HEK293 (cell line): ENCODE data around the gene ATG2A.

ENCODE experiments used
- CTCF ChIA-PET: fragments of 350-600 bp; formaldehyde crosslinking; extraction: SDS; loops from one replicate; lab custom pipeline; 2021; ENCODE audit warnings: antibody characterized with exemption; lab: Yijun Ruan, JAX
- POLR2A ChIA-PET: fragments of 300-600 bp; formaldehyde crosslinking; extraction: SDS; loops from one replicate; lab custom pipeline; 2020; ENCODE audit warnings: antibody characterized with exemption, inconsistent platforms; lab: Yijun Ruan, JAX
- H3K27ac ChIP-seq: fragments of 200-500 bp; sonication (Bioruptor generic); 2 replicates; pipeline ENCODE4 v1.5.1; 2014; ENCODE audit warnings: low read depth, low read length, control low read depth, inconsistent platforms; ENCODE audit errors: extremely low read depth
- H3K36me3 ChIP-seq, 2 experiments: fragments of 200-500 bp in 1 of 2; sonication (Bioruptor generic) in 1 of 2; 1 replicate in 1 of 2; 2 replicates in 1 of 2; pipeline ENCODE4 v1.5.1; 2014 to 2017; ENCODE audit warnings: inconsistent platforms in 2 of 2, low read length in 2 of 2; ENCODE audit not compliant: control insufficient read depth in 2 of 2, insufficient read depth in 1 of 2
- H3K4me1 ChIP-seq: fragments of 200-500 bp; sonication (Bioruptor generic); 2 replicates; pipeline ENCODE4 v1.5.1; 2014; ENCODE audit warnings: mild to moderate bottlenecking, low read length, inconsistent platforms; ENCODE audit not compliant: control insufficient read depth, insufficient read depth
- H3K4me3 ChIP-seq: 2 replicates; pipeline ENCODE4 v1.5.1; 2011; ENCODE audit warnings: low read depth, mild to moderate bottlenecking, control low read depth, low read length, moderate library complexity
- H3K9me3 ChIP-seq: fragments of 200-500 bp; sonication (Bioruptor generic); 2 replicates; pipeline ENCODE4 v1.5.1; 2014; ENCODE audit warnings: low read depth, low read length, inconsistent platforms; ENCODE audit not compliant: control insufficient read depth, insufficient read depth
- BCL11A ChIP-seq: fragments of 450-650 bp; formaldehyde crosslinking; IDR thresholded peaks from 2 replicates; pipeline ENCODE4 v1.5.1; 2016; ENCODE audit warnings: low read depth, missing biosample characterization, missing genetic modification characterization
- BCL11B ChIP-seq: fragments of 450-650 bp; formaldehyde crosslinking; IDR thresholded peaks from 2 replicates; pipeline ENCODE4 v1.5.1; 2016; ENCODE audit warnings: low read depth, missing biosample characterization, missing genetic modification characterization
- GLIS2 ChIP-seq: fragments of 450-650 bp; formaldehyde crosslinking; IDR thresholded peaks from 2 replicates; pipeline ENCODE4 v1.5.1; 2016; ENCODE audit warnings: missing biosample characterization, missing genetic modification characterization
- KLF8 ChIP-seq: fragments of 450-650 bp; formaldehyde crosslinking; IDR thresholded peaks from 2 replicates; pipeline ENCODE4 v1.5.1; 2016; ENCODE audit warnings: missing biosample characterization, missing genetic modification characterization
- OSR2 ChIP-seq: fragments of 450-650 bp; formaldehyde crosslinking; IDR thresholded peaks from 2 replicates; pipeline ENCODE4 v1.5.1; 2016; ENCODE audit warnings: missing biosample characterization, missing genetic modification characterization
- ZBTB17 ChIP-seq: fragments of 450-650 bp; formaldehyde crosslinking; IDR thresholded peaks from 2 replicates; pipeline ENCODE4 v1.5.1; 2016; ENCODE audit warnings: missing biosample characterization, missing genetic modification characterization
- ZBTB48 ChIP-seq: fragments of 450-650 bp; formaldehyde crosslinking; IDR thresholded peaks from 2 replicates; pipeline ENCODE4 v1.5.1; 2016; ENCODE audit warnings: missing biosample characterization, missing genetic modification characterization
- ZBTB8A ChIP-seq: fragments of 450-650 bp; formaldehyde crosslinking; IDR thresholded peaks from 2 replicates; pipeline ENCODE4 v1.5.1; 2016; ENCODE audit warnings: missing biosample characterization, missing genetic modification characterization
- ZNF2 ChIP-seq: fragments of 450-650 bp; formaldehyde crosslinking; IDR thresholded peaks from 2 replicates; pipeline ENCODE4 v1.5.1; 2016; ENCODE audit warnings: missing biosample characterization, missing genetic modification characterization
- ZNF292 ChIP-seq: fragments of 450-650 bp; formaldehyde crosslinking; IDR thresholded peaks from 2 replicates; pipeline ENCODE4 v1.5.1; 2016; ENCODE audit warnings: low read depth, missing biosample characterization, missing genetic modification characterization, borderline replicate concordance
- ZNF654 ChIP-seq: fragments of 450-650 bp; formaldehyde crosslinking; IDR thresholded peaks from 2 replicates; pipeline ENCODE4 v1.5.1; 2016; ENCODE audit warnings: low read depth, missing biosample characterization, missing genetic modification characterization
- TF ChIP-seq, protein P1 (sequence below): fragments of 450-650 bp; formaldehyde crosslinking; IDR thresholded peaks from 2 replicates; pipeline ENCODE4 v1.5.1; 2016; ENCODE audit warnings: missing biosample characterization, missing genetic modification characterization
- TF ChIP-seq, protein P2 (sequence below): fragments of 450-650 bp; formaldehyde crosslinking; IDR thresholded peaks from 2 replicates; pipeline ENCODE4 v1.5.1; 2016; ENCODE audit warnings: missing biosample characterization, missing genetic modification characterization
- TF ChIP-seq, protein P3 (sequence below): fragments of 450-650 bp; formaldehyde crosslinking; IDR thresholded peaks from 2 replicates; pipeline ENCODE4 v1.5.1; 2016; ENCODE audit warnings: missing biosample characterization, missing genetic modification characterization
- TF ChIP-seq, protein P4 (sequence below): fragments of 450-650 bp; formaldehyde crosslinking; IDR thresholded peaks from 2 replicates; pipeline ENCODE4 v1.5.1; 2016; ENCODE audit warnings: missing biosample characterization, missing genetic modification characterization
- TF ChIP-seq, protein P5 (sequence below): fragments of 450-650 bp; formaldehyde crosslinking; IDR thresholded peaks from 2 replicates; pipeline ENCODE4 v1.5.1; 2016; ENCODE audit warnings: missing biosample characterization, missing genetic modification characterization
- TF ChIP-seq, protein P6 (sequence below): fragments of 450-650 bp; formaldehyde crosslinking; IDR thresholded peaks from 2 replicates; pipeline ENCODE4 v1.5.1; 2016; ENCODE audit warnings: missing biosample characterization, missing genetic modification characterization

The ATG2A gene

DNA sequence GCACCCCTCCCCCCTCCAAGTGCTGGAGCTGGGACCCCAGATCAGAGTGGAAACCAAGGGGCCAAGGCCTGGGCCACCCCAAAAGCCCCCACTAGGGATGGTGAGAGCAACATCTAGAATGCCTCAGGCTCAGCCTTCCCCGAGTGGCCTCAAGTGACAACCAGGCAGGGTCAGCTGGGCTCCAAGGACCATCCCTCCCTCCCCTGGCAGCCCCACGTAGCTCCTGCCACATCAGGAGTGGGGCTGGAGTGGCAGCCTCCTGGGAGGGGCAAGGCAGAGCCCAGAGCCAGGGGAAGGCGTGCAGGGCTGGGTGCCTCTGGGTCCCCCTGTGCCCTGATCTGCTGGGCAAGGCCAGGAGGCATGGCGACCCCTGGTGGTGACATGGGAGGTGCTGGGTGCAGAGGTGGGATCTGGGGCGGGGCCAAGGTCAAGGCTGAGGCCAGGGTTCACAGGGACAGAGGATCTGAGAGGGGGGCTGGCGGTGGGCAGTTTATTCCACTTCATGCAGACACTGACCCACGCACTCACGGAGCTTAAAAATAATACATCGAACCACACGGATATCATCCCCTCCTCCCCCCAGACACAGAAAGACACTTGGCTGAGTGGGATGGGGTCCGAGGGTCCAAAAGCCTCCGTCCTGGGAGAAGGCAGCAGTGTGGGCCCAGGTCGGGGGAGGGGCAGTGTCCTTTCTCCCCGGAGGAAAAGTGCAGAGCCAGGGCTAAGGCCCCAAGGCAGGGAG, 22.8 kb downstream of the ATG2A start:
- POLR2A ChIA-PET: interaction anchor here (1.3 to 1.4 kb wide), 2 partner anchors 48 to 116 kb away, joined by 3 read pairs; partner anchors contain the start of gene SF1
- H3K4me3 ChIP-seq: no peak overlapping the region
- peaks cover 0 to 41% of the 10 kb centered on the region in 2 experiments; a peak in 1 of 3 replicates for H3K36me3 ChIP-seq
- CTCF ChIA-PET: interaction anchor here (0.5 to 9.4 kb wide), 24 partner anchors 9 to 165 kb away, joined by 3 to 111 read pairs (median 4); partner anchors contain the start of genes ARL2, ATG2A, BATF2 and MAP4K2
- TF ChIP-seq GLIS2 (tag by site-specific recombination): peak; percentile 43; the same call in 1 of the 2 replicates
- TF ChIP-seq ZNF292 (tag by site-specific recombination): no peak
- TF ChIP-seq BCL11A: 0 out of 2 replicates have a peak, but pooled peaks have one; percentile 48
- TF ChIP-seq BCL11B: peak; percentile 63; the same call in 1 of the 2 replicates
- no peak for TF ChIP-seq OSR2
- TF ChIP-seq, protein P1, sequence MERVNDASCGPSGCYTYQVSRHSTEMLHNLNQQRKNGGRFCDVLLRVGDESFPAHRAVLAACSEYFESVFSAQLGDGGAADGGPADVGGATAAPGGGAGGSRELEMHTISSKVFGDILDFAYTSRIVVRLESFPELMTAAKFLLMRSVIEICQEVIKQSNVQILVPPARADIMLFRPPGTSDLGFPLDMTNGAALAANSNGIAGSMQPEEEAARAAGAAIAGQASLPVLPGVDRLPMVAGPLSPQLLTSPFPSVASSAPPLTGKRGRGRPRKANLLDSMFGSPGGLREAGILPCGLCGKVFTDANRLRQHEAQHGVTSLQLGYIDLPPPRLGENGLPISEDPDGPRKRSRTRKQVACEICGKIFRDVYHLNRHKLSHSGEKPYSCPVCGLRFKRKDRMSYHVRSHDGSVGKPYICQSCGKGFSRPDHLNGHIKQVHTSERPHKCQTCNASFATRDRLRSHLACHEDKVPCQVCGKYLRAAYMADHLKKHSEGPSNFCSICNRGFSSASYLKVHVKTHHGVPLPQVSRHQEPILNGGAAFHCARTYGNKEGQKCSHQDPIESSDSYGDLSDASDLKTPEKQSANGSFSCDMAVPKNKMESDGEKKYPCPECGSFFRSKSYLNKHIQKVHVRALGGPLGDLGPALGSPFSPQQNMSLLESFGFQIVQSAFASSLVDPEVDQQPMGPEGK: peak; percentile 41; the same call in 1 of the 2 replicates
- TF ChIP-seq, protein P2, sequence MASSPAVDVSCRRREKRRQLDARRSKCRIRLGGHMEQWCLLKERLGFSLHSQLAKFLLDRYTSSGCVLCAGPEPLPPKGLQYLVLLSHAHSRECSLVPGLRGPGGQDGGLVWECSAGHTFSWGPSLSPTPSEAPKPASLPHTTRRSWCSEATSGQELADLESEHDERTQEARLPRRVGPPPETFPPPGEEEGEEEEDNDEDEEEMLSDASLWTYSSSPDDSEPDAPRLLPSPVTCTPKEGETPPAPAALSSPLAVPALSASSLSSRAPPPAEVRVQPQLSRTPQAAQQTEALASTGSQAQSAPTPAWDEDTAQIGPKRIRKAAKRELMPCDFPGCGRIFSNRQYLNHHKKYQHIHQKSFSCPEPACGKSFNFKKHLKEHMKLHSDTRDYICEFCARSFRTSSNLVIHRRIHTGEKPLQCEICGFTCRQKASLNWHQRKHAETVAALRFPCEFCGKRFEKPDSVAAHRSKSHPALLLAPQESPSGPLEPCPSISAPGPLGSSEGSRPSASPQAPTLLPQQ: peak; percentile 21; the same call in 1 of the 2 replicates
- TF ChIP-seq ZBTB17: peak; percentile 63
- TF ChIP-seq, protein P3, sequence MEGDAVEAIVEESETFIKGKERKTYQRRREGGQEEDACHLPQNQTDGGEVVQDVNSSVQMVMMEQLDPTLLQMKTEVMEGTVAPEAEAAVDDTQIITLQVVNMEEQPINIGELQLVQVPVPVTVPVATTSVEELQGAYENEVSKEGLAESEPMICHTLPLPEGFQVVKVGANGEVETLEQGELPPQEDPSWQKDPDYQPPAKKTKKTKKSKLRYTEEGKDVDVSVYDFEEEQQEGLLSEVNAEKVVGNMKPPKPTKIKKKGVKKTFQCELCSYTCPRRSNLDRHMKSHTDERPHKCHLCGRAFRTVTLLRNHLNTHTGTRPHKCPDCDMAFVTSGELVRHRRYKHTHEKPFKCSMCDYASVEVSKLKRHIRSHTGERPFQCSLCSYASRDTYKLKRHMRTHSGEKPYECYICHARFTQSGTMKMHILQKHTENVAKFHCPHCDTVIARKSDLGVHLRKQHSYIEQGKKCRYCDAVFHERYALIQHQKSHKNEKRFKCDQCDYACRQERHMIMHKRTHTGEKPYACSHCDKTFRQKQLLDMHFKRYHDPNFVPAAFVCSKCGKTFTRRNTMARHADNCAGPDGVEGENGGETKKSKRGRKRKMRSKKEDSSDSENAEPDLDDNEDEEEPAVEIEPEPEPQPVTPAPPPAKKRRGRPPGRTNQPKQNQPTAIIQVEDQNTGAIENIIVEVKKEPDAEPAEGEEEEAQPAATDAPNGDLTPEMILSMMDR: peak; percentile 77
- peak; percentile 46; the same call in 1 of the 2 replicates for TF ChIP-seq ZBTB48 (tag by site-specific recombination)
- TF ChIP-seq ZBTB8A (tag by site-specific recombination): peak; percentile 68
- TF ChIP-seq, protein P4, sequence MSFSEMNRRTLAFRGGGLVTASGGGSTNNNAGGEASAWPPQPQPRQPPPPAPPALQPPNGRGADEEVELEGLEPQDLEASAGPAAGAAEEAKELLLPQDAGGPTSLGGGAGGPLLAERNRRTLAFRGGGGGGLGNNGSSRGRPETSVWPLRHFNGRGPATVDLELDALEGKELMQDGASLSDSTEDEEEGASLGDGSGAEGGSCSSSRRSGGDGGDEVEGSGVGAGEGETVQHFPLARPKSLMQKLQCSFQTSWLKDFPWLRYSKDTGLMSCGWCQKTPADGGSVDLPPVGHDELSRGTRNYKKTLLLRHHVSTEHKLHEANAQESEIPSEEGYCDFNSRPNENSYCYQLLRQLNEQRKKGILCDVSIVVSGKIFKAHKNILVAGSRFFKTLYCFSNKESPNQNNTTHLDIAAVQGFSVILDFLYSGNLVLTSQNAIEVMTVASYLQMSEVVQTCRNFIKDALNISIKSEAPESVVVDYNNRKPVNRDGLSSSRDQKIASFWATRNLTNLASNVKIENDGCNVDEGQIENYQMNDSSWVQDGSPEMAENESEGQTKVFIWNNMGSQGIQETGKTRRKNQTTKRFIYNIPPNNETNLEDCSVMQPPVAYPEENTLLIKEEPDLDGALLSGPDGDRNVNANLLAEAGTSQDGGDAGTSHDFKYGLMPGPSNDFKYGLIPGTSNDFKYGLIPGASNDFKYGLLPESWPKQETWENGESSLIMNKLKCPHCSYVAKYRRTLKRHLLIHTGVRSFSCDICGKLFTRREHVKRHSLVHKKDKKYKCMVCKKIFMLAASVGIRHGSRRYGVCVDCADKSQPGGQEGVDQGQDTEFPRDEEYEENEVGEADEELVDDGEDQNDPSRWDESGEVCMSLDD (tag by site-specific recombination): no peak
- peak; percentile 49 for TF ChIP-seq KLF8 (tag by site-specific recombination)
- TF ChIP-seq, protein P5, sequence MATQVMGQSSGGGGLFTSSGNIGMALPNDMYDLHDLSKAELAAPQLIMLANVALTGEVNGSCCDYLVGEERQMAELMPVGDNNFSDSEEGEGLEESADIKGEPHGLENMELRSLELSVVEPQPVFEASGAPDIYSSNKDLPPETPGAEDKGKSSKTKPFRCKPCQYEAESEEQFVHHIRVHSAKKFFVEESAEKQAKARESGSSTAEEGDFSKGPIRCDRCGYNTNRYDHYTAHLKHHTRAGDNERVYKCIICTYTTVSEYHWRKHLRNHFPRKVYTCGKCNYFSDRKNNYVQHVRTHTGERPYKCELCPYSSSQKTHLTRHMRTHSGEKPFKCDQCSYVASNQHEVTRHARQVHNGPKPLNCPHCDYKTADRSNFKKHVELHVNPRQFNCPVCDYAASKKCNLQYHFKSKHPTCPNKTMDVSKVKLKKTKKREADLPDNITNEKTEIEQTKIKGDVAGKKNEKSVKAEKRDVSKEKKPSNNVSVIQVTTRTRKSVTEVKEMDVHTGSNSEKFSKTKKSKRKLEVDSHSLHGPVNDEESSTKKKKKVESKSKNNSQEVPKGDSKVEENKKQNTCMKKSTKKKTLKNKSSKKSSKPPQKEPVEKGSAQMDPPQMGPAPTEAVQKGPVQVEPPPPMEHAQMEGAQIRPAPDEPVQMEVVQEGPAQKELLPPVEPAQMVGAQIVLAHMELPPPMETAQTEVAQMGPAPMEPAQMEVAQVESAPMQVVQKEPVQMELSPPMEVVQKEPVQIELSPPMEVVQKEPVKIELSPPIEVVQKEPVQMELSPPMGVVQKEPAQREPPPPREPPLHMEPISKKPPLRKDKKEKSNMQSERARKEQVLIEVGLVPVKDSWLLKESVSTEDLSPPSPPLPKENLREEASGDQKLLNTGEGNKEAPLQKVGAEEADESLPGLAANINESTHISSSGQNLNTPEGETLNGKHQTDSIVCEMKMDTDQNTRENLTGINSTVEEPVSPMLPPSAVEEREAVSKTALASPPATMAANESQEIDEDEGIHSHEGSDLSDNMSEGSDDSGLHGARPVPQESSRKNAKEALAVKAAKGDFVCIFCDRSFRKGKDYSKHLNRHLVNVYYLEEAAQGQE (tag by site-specific recombination): no peak
- TF ChIP-seq, protein P6, sequence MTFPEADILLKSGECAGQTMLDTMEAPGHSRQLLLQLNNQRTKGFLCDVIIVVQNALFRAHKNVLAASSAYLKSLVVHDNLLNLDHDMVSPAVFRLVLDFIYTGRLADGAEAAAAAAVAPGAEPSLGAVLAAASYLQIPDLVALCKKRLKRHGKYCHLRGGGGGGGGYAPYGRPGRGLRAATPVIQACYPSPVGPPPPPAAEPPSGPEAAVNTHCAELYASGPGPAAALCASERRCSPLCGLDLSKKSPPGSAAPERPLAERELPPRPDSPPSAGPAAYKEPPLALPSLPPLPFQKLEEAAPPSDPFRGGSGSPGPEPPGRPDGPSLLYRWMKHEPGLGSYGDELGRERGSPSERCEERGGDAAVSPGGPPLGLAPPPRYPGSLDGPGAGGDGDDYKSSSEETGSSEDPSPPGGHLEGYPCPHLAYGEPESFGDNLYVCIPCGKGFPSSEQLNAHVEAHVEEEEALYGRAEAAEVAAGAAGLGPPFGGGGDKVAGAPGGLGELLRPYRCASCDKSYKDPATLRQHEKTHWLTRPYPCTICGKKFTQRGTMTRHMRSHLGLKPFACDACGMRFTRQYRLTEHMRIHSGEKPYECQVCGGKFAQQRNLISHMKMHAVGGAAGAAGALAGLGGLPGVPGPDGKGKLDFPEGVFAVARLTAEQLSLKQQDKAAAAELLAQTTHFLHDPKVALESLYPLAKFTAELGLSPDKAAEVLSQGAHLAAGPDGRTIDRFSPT: peak; percentile 78
- peak; percentile 29 for TF ChIP-seq ZNF654
- TF ChIP-seq ZNF2 (tag by site-specific recombination): 0 out of 2 replicates have a peak, but pooled peaks have one; percentile 29
- no peaks in the 10 kb centered on the region for H3K9me3 ChIP-seq
- H3K27ac ChIP-seq: no peak overlapping the region
- H3K4me1 ChIP-seq: no peaks in the 10 kb centered on the region
